CD14-positive monocyte (primary cell): ENCODE results near the gene SYNE2. TPM values are rescaled to one million over a fixed set of nuclear protein-coding genes. Genes with fewer than 3 reads are reported as not detected.

Experiments used
- DNase-seq, 3 donors: peaks; one replicate each; pipeline ENCODE4 v3.0.0-alpha.2; 2011 to 2022
- H2AFZ ChIP-seq: 2 replicates; pipeline ENCODE4 v1.6.0; 2012; ENCODE audit warnings: mild to moderate bottlenecking, low read depth, low read length, inconsistent platforms; ENCODE audit not compliant: insufficient read depth, poor library complexity, severe bottlenecking
- H3K27ac ChIP-seq, 2 donors: 1 replicate in 1 of 2; 2 replicates in 1 of 2; pipeline ENCODE4 v1.5.1; 2012 to 2013; ENCODE audit warnings: low read length in 2 of 2, control low read depth in 1 of 2, inconsistent platforms in 1 of 2, low read depth in 1 of 2, mild to moderate bottlenecking in 1 of 2
- H3K27me3 ChIP-seq, 2 donors: one replicate each; pipeline versions ENCODE4 v1.6.0 to v1.6.1; 2011 to 2013; ENCODE audit warnings: low read length in 2 of 2; ENCODE audit not compliant: control insufficient read depth in 2 of 2, insufficient read depth in 2 of 2
- H3K36me3 ChIP-seq, 2 donors: replicated peaks in 1 of 2; 1 replicate in 1 of 2; 2 replicates in 1 of 2; pipeline versions ENCODE4 v1.5.1 to v1.6.1; 2012 to 2013; ENCODE audit warnings: low read length in 2 of 2, control low read depth in 1 of 2, inconsistent platforms in 1 of 2, mild to moderate bottlenecking in 1 of 2; ENCODE audit not compliant: insufficient read depth in 2 of 2, control insufficient read depth in 1 of 2
- H3K4me1 ChIP-seq, 2 donors: 1 replicate in 1 of 2; 2 replicates in 1 of 2; pipeline versions ENCODE4 v1.5.1 to v1.6.1; 2012 to 2013; ENCODE audit warnings: low read length in 2 of 2, control low read depth in 1 of 2, inconsistent platforms in 1 of 2, mild to moderate bottlenecking in 1 of 2, moderate library complexity in 1 of 2; ENCODE audit not compliant: insufficient read depth in 2 of 2, control insufficient read depth in 1 of 2
- H3K4me2 ChIP-seq: replicated peaks from 2 replicates; pipeline ENCODE3; 2012; ENCODE audit warnings: low read length, moderate library complexity, mild to moderate bottlenecking; ENCODE audit not compliant: poor library complexity, severe bottlenecking; ENCODE audit errors: extremely low read depth
- H3K4me3 ChIP-seq, 3 experiments: fragments of 200-600 bp in 1 of 3; sonication (generic) in 1 of 3; replicated peaks in 1 of 3; 1 replicate in 2 of 3; 2 replicates in 1 of 3; pipeline ENCODE4 v1.5.1; 2011 to 2013; ENCODE audit warnings: low read length in 3 of 3, mild to moderate bottlenecking in 3 of 3, control low read depth in 2 of 3, low read depth in 2 of 3, inconsistent platforms in 1 of 3, moderate library complexity in 1 of 3
- H3K79me2 ChIP-seq: 2 replicates; pipeline ENCODE4 v1.6.0; 2012; ENCODE audit warnings: mild to moderate bottlenecking, control low read depth, inconsistent platforms, low read length, moderate library complexity; ENCODE audit not compliant: insufficient read depth
- H3K9ac ChIP-seq: 2 replicates; pipeline ENCODE4 v1.6.0; 2017; ENCODE audit warnings: low read length, mild to moderate bottlenecking; ENCODE audit not compliant: insufficient read depth, poor library complexity, severe bottlenecking
- H3K9me3 ChIP-seq, 2 donors: replicated peaks in 1 of 2; 1 replicate in 1 of 2; 2 replicates in 1 of 2; pipeline versions ENCODE4 v1.5.1 to v1.6.1; 2012 to 2013; ENCODE audit warnings: low read length in 2 of 2, control low read depth in 1 of 2; ENCODE audit not compliant: control insufficient read depth in 1 of 2, insufficient read depth in 1 of 2
- H4K20me1 ChIP-seq: 2 replicates; pipeline ENCODE4 v1.6.0; 2012; ENCODE audit warnings: mild to moderate bottlenecking, low read length, control low read depth, moderate library complexity; ENCODE audit not compliant: insufficient read depth
- H3K27ac Mint-ChIP-seq, 7 donors: one replicate each; pipeline ENCODE4 v1.8.0; 2020; ENCODE audit warnings: mild to moderate bottlenecking in 7 of 7, mixed read lengths in 7 of 7, moderate library complexity in 6 of 7, inconsistent platforms in 2 of 7
- H3K27me3 Mint-ChIP-seq, 3 donors: one replicate each; pipeline ENCODE4 v1.8.0; 2021 to 2022; ENCODE audit warnings: low read depth in 3 of 3, mild to moderate bottlenecking in 3 of 3, mixed read lengths in 3 of 3, moderate library complexity in 3 of 3, inconsistent platforms in 1 of 3
- H3K36me3 Mint-ChIP-seq, 2 donors: one replicate each; pipeline ENCODE4 v1.8.0; 2020; ENCODE audit warnings: mixed read lengths in 2 of 2, inconsistent platforms in 1 of 2, mild to moderate bottlenecking in 1 of 2
- H3K4me1 Mint-ChIP-seq: one replicate; pipeline ENCODE4 v1.8.0; 2020; ENCODE audit warnings: mild to moderate bottlenecking, mixed read lengths
- H3K4me3 Mint-ChIP-seq, 2 donors: one replicate each; pipeline ENCODE4 v1.8.0; 2020; ENCODE audit warnings: mild to moderate bottlenecking in 2 of 2, mixed read lengths in 2 of 2, moderate library complexity in 1 of 2
- H3K9me3 Mint-ChIP-seq, 7 donors: one replicate each; pipeline ENCODE4 v1.8.0; 2020 to 2022; ENCODE audit warnings: mixed read lengths in 7 of 7, mild to moderate bottlenecking in 6 of 7, moderate library complexity in 6 of 7, inconsistent platforms in 2 of 7
- CTCF ChIP-seq: fragments of 200-600 bp; IDR thresholded peaks from one replicate; pipeline ENCODE4 v1.8.0; 2022; ENCODE audit warnings: antibody characterized with exemption, mild to moderate bottlenecking
- WGBS: methylation state at CpG from one replicate; pipeline ENCODE4 v1.1.5; 2013; ENCODE audit warnings: missing lambda C conversion rate; ENCODE audit not compliant: insufficient coverage; 5-methylcytosine and 5-hydroxymethylcytosine counted together
- intact Hi-C, 2 donors: fragments of 100-400 bp; cut with micrococcal nuclease; formaldehyde crosslinking; loops; one replicate each; pipeline versions ENCODE4 v1.15.0 to v1.15.1; 2023
- polyA plus RNA-seq, 3 donors: library from polyadenylated mRNA; depleted of rRNA in 1 of 3; unstranded in 2 of 3; stranded (reverse) in 1 of 3; fragments of 300-500 nt in 2 of 3; fragments of >200 nt in 1 of 3; fragmentation: Illumina TruSeq in 2 of 3; gene quantifications; 1 replicate in 2 of 3; 2 replicates in 1 of 3; pipeline ENCODE4 v1.2.3, GENCODE V29; 2012 to 2021

The SYNE2 gene
- polyA plus RNA-seq, 3 donors, result 0.06 to 0.46 (median 0.44) TPM

GRCh38 chr14:63848890-63849289, 3.9 kb upstream of the SYNE2 start:
- peak overlapping the region in 1 of 2 donors; percentile 3 for H3K4me3 Mint-ChIP-seq
- no peak overlapping the region for H3K27ac Mint-ChIP-seq

GRCh38 chr14:63852271-63852816, 460 bp upstream of the SYNE2 start:
- Mint-ChIP-seq H3K27ac (no peak overlapping the region), H3K9me3 (peaks cover 0 to 15% (median 6%) of the 10 kb centered on the region in 7 donors), H3K27me3 (peaks cover 68 to 84% (median 74%) of the 10 kb centered on the region in 3 donors), H3K4me3 (peak overlapping the region; percentile 37 to 88), H3K4me1 (peaks cover 12% of the 10 kb centered on the region), H3K36me3 (peaks cover 0 to 2% of the 10 kb centered on the region in 2 donors)
- H3K4me1 ChIP-seq, result peaks cover 5 to 15% of the 10 kb centered on the region in 2 donors
- no peak for TF ChIP-seq CTCF
- H3K9me3 ChIP-seq, result peaks cover 0 to 12% of the 10 kb centered on the region in 2 donors
- no peak overlapping the region for H3K27ac ChIP-seq
- H3K4me3 ChIP-seq, result peak overlapping the region in 1 of 3 experiments; percentile 49
- H2AFZ ChIP-seq, result peak overlapping the region; percentile 35
- H4K20me1 ChIP-seq, result no peaks in the 10 kb centered on the region
- H3K36me3 ChIP-seq, result no peaks in the 10 kb centered on the region
- intact Hi-C loops, result no loop called here
- H3K27me3 ChIP-seq, result peaks cover 61 to 72% of the 10 kb centered on the region in 2 donors
- peak overlapping the region; percentile 70 for H3K4me2 ChIP-seq
- no peak overlapping the region for H3K9ac ChIP-seq
- no peaks in the 10 kb centered on the region for H3K79me2 ChIP-seq
- WGBS, result 12% methylated on average over 15 of the region's 18 CpGs
- no peak for DNase-seq

More at GRCh38 chr14:63848890-63849289, 3.9 kb upstream of the SYNE2 start:
- Histone ChIP-seq H3K9me3 (peaks cover 0 to 8% of the 10 kb centered on the region in 2 donors), H3K4me3 (no peak overlapping the region), H3K27ac (no peak overlapping the region), H2AFZ (no peak overlapping the region), H3K4me1 (peaks cover 3 to 15% of the 10 kb centered on the region in 2 donors), H4K20me1 (no peaks in the 10 kb centered on the region), H3K36me3 (no peaks in the 10 kb centered on the region), H3K4me2 (no peak overlapping the region), H3K79me2 (no peaks in the 10 kb centered on the region), H3K9ac (no peak overlapping the region), H3K27me3 (peaks cover 30 to 46% of the 10 kb centered on the region in 2 donors)
- Mint-ChIP-seq H3K27me3 (peaks cover 47 to 60% (median 50%) of the 10 kb centered on the region in 3 donors), H3K4me1 (peaks cover 7% of the 10 kb centered on the region), H3K9me3 (peaks cover 0 to 15% (median 2%) of the 10 kb centered on the region in 7 donors), H3K36me3 (peaks cover 0 to 2% of the 10 kb centered on the region in 2 donors)
- DNase-seq, result no peak
- TF ChIP-seq CTCF, result no peak
- intact Hi-C loops, result no loop called here
